Measurements from ENCODE around the gene BRIX1.
"Not testable (repeated sequence)": the region's sequence is repeated elsewhere in the genome, so short reads cannot be mapped to it uniquely, and the experiment has no call there.

Gene BRIX1

DNA sequence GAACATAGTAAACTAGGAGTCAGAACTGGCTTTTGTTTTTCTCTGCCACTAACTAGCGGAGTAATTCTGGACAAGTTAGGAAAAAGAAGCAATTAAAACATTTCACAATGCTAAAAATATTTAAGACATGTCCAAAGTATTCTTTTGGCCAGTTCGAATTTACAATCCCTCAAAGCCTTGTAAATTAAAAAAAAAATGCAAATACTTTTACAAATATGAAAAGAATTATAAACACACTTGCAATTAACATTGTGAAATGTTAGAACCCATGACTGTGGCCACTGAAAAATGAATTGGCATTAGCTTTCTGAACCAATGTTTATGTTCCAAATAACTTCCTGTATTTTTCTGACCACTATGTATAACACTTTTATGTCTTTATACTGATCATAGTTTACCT, 2.4 kb upstream of the BRIX1 start:
- H3K4me3 ChIP-seq (ENCODE audit: insufficient read depth, low read depth, low read length): no peak overlapping the region
- H3K27ac ChIP-seq (ENCODE audit: insufficient read depth, low read depth, low read length, poor library complexity, severe bottlenecking): no peak overlapping the region
- no peaks in the 10 kb centered on the region for H3K9me3 ChIP-seq (ENCODE audit: control insufficient read depth, low read length)
- H3K27me3 ChIP-seq (ENCODE audit: control insufficient read depth, insufficient read depth, low read length, poor library complexity, severe bottlenecking): no peaks in the 10 kb centered on the region
- WGBS, 2 experiments: 88 to 100% methylated on average over 1 of the region's 2 CpGs
- peaks cover 6% of the 10 kb centered on the region for H3K4me1 ChIP-seq (ENCODE audit: control insufficient read depth, insufficient read depth, low read length)
- H3K36me3 ChIP-seq (ENCODE audit: control insufficient read depth, insufficient read depth, low read length): peaks cover 11% of the 10 kb centered on the region

DNA sequence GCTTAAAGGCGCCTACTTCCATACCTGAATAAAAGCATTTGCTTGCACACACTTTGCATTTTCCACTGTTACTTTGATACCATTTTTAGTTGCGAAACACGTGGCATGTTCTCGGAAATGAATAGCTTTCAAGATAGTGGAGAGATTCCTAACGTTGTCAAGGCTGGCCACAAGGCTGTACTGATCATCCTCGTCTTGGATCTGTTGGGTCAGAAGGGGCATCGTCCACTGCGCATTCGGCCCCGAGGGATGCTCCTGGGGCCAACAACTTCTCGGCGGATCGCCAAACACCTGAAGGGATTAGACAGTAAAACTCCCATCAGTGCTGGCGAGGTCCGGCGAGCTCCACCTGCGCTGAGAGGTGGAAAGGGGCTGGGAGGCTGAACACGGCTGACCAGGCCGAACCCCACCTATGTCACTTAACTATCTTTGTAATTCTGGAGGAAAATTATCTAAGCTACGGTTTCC, 806 bp upstream of the BRIX1 start:
- WGBS, 2 experiments: 2 to 3% methylated on average over 20 of the region's 20 CpGs
- Histone ChIP-seq H3K4me1 (ENCODE audit: control insufficient read depth, insufficient read depth, low read length) (peaks cover 6% of the 10 kb centered on the region), H3K9me3 (ENCODE audit: control insufficient read depth, low read length) (no peaks in the 10 kb centered on the region), H3K27me3 (ENCODE audit: control insufficient read depth, insufficient read depth, low read length, poor library complexity, severe bottlenecking) (no peaks in the 10 kb centered on the region), H3K36me3 (ENCODE audit: control insufficient read depth, insufficient read depth, low read length) (peaks cover 11% of the 10 kb centered on the region), H3K27ac (ENCODE audit: insufficient read depth, low read depth, low read length, poor library complexity, severe bottlenecking) (peak overlapping the region; percentile 89), H3K4me3 (ENCODE audit: insufficient read depth, low read depth, low read length) (peak overlapping the region; percentile 98)

DNA sequence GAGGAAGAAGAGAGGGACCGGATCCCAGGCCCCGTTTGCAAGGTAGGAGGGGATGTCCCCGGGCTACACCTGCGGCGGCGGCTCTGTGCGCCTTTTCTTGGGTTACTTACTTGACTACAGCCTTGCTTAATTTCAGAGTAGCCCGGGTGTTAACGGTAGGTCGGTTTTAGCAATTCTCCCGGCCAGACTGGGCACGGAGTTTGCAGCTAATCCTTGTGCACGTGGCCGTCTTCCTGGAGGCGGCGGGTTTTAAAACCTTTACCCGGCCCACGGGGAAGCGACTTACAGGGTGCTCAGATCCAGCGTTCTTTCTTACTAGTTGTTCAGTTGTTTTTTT, 313 bp downstream of the BRIX1 start:
- Histone ChIP-seq H3K36me3 (ENCODE audit: control insufficient read depth, insufficient read depth, low read length) (peaks cover 19% of the 10 kb centered on the region), H3K27ac (ENCODE audit: insufficient read depth, low read depth, low read length, poor library complexity, severe bottlenecking) (peak overlapping the region; percentile 89), H3K4me1 (ENCODE audit: control insufficient read depth, insufficient read depth, low read length) (peaks cover 6% of the 10 kb centered on the region), H3K4me3 (ENCODE audit: insufficient read depth, low read depth, low read length) (peak overlapping the region; percentile 98), H3K27me3 (ENCODE audit: control insufficient read depth, insufficient read depth, low read length, poor library complexity, severe bottlenecking) (no peaks in the 10 kb centered on the region), H3K9me3 (ENCODE audit: control insufficient read depth, low read length) (no peaks in the 10 kb centered on the region)
- whole genome bisulfite sequencing, 2 experiments: 0 to 1% methylated on average over 20 of the region's 20 CpGs

DNA sequence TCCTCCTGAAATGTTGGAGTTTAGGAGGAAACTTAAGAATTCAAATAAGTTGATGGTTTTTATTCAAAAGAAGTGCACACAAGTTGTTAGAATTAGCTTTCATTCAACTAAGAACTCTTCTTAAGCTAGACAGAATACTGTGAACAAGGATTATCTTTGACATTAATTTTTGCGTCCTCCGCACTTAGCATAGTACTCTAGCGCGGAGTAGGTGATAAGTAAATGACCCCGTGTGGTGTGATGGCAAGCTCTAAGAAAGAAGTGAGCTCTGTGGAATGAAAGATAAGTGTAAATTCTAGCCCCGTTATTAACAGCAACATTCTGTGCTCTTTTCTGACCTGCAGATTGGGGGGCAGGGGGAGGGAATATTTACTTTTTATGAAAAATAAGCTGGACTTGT, 1.0 kb downstream of the BRIX1 start:
- Histone ChIP-seq H3K4me3 (ENCODE audit: insufficient read depth, low read depth, low read length) (peak overlapping the region; percentile 98), H3K9me3 (ENCODE audit: control insufficient read depth, low read length) (no peaks in the 10 kb centered on the region), H3K27ac (ENCODE audit: insufficient read depth, low read depth, low read length, poor library complexity, severe bottlenecking) (no peak overlapping the region), H3K36me3 (ENCODE audit: control insufficient read depth, insufficient read depth, low read length) (peaks cover 20% of the 10 kb centered on the region), H3K27me3 (ENCODE audit: control insufficient read depth, insufficient read depth, low read length, poor library complexity, severe bottlenecking) (no peaks in the 10 kb centered on the region), H3K4me1 (ENCODE audit: control insufficient read depth, insufficient read depth, low read length) (peaks cover 6% of the 10 kb centered on the region)
- WGBS, 2 experiments: 17 to 21% methylated on average over 6 of the region's 6 CpGs

DNA sequence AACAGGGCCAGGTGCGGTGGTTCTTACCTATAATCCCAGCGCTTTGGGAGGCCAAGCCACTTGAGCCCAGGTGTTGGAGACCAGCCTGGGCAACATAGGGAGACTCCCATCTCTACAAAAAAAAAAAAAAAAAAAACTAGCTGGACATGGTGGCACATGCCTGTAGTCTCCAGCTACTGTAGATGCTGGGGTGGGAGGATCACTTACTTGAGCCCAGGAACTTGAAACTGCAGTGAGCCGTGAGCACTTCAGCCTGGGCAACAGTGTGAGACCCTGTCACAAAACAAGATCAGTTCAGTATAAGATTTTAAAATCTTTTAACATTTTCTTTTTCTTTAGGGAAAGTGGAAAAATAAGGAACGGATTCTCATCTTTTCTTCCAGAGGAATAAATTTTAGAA, 2.5 kb downstream of the BRIX1 start:
- no peak overlapping the region for H3K4me3 ChIP-seq (ENCODE audit: insufficient read depth, low read depth, low read length)

DNA sequence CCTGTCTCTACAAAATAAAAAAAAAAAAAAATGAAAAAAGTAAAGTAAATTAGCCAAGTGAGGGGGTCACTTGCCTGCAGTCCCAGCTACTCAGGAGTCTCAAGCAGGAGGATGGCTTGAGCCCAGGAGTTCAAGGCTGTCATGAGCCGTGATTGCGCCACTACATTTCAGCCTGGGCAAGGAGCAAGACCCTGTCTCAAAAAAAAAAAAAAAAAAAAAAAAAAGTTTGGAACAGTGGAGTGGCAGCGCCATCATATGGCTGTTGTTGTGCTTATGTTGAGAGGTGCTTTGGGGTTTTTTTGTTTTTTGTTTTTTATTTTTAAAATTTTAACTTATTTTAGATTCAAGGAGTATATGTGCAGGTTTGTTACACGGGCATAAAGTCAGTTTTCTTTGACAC, 3.6 kb downstream of the BRIX1 start:
- WGBS, 2 experiments: 85 to 96% methylated on average over 3 to 4 of the region's 4 CpGs
- Histone ChIP-seq H3K36me3 (ENCODE audit: control insufficient read depth, insufficient read depth, low read length) (peaks cover 27% of the 10 kb centered on the region), H3K27ac (ENCODE audit: insufficient read depth, low read depth, low read length, poor library complexity, severe bottlenecking) (no peak overlapping the region)

More for the DNA sequence above, 2.5 kb downstream of the BRIX1 start:
- Histone ChIP-seq H3K4me1 (ENCODE audit: control insufficient read depth, insufficient read depth, low read length) (peaks cover 6% of the 10 kb centered on the region), H3K27me3 (ENCODE audit: control insufficient read depth, insufficient read depth, low read length, poor library complexity, severe bottlenecking) (no peaks in the 10 kb centered on the region), H3K27ac (ENCODE audit: insufficient read depth, low read depth, low read length, poor library complexity, severe bottlenecking) (no peak overlapping the region), H3K9me3 (ENCODE audit: control insufficient read depth, low read length) (no peaks in the 10 kb centered on the region), H3K36me3 (ENCODE audit: control insufficient read depth, insufficient read depth, low read length) (peaks cover 19% of the 10 kb centered on the region)
- WGBS, 2 experiments: 93 to 94% methylated on average over 3 to 4 of the region's 4 CpGs

DNA sequence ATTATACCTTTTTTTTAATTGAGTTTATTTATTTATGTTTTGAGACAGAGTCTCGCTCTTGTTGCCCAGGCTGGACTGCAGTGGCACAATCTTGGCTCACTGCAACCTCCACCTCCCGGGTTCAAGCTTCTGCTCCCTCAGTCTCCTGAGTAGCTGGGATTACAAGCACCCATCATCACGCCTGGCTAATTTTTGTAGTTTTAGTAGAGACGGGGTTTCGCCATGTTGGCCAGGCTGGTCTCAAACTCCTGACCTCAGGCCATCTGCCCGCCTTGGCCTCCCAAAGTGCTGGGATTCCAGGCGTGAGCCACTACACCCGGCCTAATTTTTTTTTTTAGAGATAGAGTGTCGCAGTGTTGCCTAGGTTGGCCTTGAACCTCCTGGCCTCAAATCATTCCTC, 7.7 kb downstream of the BRIX1 start:
- WGBS, 2 experiments: 92% methylated on average over 9 of the region's 9 CpGs
- not testable (repeated sequence) for H3K27ac ChIP-seq (ENCODE audit: insufficient read depth, low read depth, low read length, poor library complexity, severe bottlenecking)
- H3K36me3 ChIP-seq (ENCODE audit: control insufficient read depth, insufficient read depth, low read length): peaks cover 36% of the 10 kb centered on the region

More for the DNA sequence above, 3.6 kb downstream of the BRIX1 start:
- Histone ChIP-seq H3K9me3 (ENCODE audit: control insufficient read depth, low read length) (no peaks in the 10 kb centered on the region), H3K4me1 (ENCODE audit: control insufficient read depth, insufficient read depth, low read length) (peaks cover 6% of the 10 kb centered on the region), H3K4me3 (ENCODE audit: insufficient read depth, low read depth, low read length) (no peak overlapping the region), H3K27me3 (ENCODE audit: control insufficient read depth, insufficient read depth, low read length, poor library complexity, severe bottlenecking) (no peaks in the 10 kb centered on the region)

DNA sequence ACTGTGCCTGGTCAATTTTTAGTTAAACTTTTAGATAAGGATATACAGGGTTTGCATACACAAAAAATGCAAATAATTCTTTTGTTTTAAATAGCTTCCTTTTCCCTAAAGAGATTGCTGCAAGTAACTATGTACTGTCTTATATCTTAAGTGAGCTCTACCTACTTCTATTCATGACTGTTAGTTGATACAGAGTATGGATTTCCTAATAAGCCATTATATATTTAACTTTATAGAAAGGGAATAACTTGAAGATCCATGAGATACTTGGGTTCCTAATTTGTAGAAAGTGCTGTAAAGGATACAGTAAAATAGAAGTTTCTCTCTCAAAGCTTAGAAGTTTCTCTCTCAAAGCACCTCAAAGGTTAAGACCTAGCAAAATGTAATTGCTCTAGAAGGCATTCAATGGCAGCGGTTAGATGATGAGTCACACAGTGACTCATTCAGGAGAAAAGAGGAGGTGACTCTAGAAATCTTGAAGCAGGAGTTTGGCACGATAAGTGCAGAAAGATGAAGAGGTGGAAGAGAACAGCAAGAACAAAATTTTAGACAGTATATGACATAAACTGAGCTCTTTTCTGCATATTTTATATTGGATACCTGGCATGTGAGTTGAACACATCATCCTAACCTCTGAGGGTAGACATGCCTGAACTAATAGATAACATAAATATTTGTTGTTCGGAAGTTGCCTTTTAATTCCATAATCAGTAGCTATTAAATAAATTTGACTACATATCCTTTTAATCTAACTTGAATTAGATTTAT, 8.4 kb downstream of the BRIX1 start:
- no peak overlapping the region for H3K4me3 ChIP-seq (ENCODE audit: insufficient read depth, low read depth, low read length)
- no peaks in the 10 kb centered on the region for H3K27me3 ChIP-seq (ENCODE audit: control insufficient read depth, insufficient read depth, low read length, poor library complexity, severe bottlenecking)
- no peaks in the 10 kb centered on the region for H3K4me1 ChIP-seq (ENCODE audit: control insufficient read depth, insufficient read depth, low read length)
- H3K27ac ChIP-seq (ENCODE audit: insufficient read depth, low read depth, low read length, poor library complexity, severe bottlenecking): no peak overlapping the region
- H3K9me3 ChIP-seq (ENCODE audit: control insufficient read depth, low read length): no peaks in the 10 kb centered on the region
- 90 to 94% methylated on average over 2 of the region's 3 CpGs for WGBS, 2 experiments
- H3K36me3 ChIP-seq (ENCODE audit: control insufficient read depth, insufficient read depth, low read length): peaks cover 36% of the 10 kb centered on the region

More for the DNA sequence above, 7.7 kb downstream of the BRIX1 start:
- H3K27me3 ChIP-seq (ENCODE audit: control insufficient read depth, insufficient read depth, low read length, poor library complexity, severe bottlenecking); H3K9me3 ChIP-seq (ENCODE audit: control insufficient read depth, low read length); H3K4me3 ChIP-seq (ENCODE audit: insufficient read depth, low read depth, low read length); H3K4me1 ChIP-seq (ENCODE audit: control insufficient read depth, insufficient read depth, low read length): not testable (repeated sequence)

DNA sequence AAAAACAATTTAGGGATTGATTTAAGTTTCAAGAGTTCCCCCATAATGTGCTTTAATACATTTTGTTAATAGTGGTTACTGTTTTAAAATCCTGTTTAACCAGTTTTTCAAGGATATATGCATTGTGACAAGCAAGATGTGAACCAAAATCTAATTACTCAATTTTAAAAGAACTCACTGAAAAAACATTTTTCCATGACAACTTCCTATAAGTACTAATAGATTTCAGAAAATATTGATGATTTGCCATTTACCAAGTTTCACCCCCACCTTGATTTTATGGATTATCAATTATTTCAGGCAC, 8.9 kb downstream of the BRIX1 start:
- peaks cover 36% of the 10 kb centered on the region for H3K36me3 ChIP-seq (ENCODE audit: control insufficient read depth, insufficient read depth, low read length)
- H3K4me1 ChIP-seq (ENCODE audit: control insufficient read depth, insufficient read depth, low read length): no peaks in the 10 kb centered on the region
- H3K9me3 ChIP-seq (ENCODE audit: control insufficient read depth, low read length): no peaks in the 10 kb centered on the region
- H3K27me3 ChIP-seq (ENCODE audit: control insufficient read depth, insufficient read depth, low read length, poor library complexity, severe bottlenecking): no peaks in the 10 kb centered on the region
- no peak overlapping the region for H3K27ac ChIP-seq (ENCODE audit: insufficient read depth, low read depth, low read length, poor library complexity, severe bottlenecking)
- H3K4me3 ChIP-seq (ENCODE audit: insufficient read depth, low read depth, low read length): no peak overlapping the region

DNA sequence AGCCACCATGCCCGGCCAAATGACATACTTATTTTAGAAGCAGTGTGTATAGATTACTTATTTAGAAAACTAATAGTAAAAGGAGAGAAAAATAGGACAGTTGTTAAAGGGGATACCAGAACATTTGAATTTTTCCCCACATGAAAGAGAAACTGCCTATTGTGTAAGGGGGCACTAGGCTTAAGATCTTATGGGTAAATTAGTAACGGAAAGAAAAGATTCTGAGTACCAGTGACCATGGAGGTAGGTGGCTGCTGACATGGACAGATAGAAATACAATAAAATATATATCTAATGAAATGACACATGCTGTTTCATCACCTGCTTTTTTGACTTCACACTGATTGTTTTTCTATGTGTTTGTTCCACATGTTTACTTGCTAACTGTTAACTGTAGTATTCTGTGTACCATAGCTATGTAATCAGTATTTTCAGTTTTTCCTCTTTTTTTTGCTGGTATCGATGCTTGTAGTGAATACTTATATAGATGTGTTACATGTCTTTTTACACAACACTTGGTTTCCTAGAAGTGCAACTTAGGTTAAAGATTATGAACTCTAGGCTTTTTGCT, 10.9 kb downstream of the BRIX1 start:
- H3K36me3 ChIP-seq (ENCODE audit: control insufficient read depth, insufficient read depth, low read length): peaks cover 25% of the 10 kb centered on the region
- H3K27me3 ChIP-seq (ENCODE audit: control insufficient read depth, insufficient read depth, low read length, poor library complexity, severe bottlenecking): no peaks in the 10 kb centered on the region
- 89 to 100% methylated on average over 1 of the region's 3 CpGs for WGBS, 2 experiments
- H3K4me3 ChIP-seq (ENCODE audit: insufficient read depth, low read depth, low read length): no peak overlapping the region
- no peaks in the 10 kb centered on the region for H3K9me3 ChIP-seq (ENCODE audit: control insufficient read depth, low read length)
- peaks cover 5% of the 10 kb centered on the region for H3K4me1 ChIP-seq (ENCODE audit: control insufficient read depth, insufficient read depth, low read length)
- H3K27ac ChIP-seq (ENCODE audit: insufficient read depth, low read depth, low read length, poor library complexity, severe bottlenecking): no peak overlapping the region
